D341Med (cell line): ENCODE data around the gene MTMR10.
A peak's percentile ranks its signal among the peaks of the same experiment; 100 is the strongest.

ENCODE experiments used
- DNase-seq: peaks from one replicate; pipeline ENCODE4 v3.0.0; 2012; ENCODE audit warnings: low spot score

The MTMR10 gene

GRCh38 chr15:30956216-30957124 is 35.0 kb downstream of the MTMR10 start:
- DNase-seq = no peak

- no peak for DNase-seq
These were observed 36.8 kb downstream of the MTMR10 start for GRCh38 chr15:30954674-30955073.

GRCh38 chr15:30953731-30954378 is 37.6 kb downstream of the MTMR10 start:
- DNase-seq = no peak

GRCh38 chr15:30953183-30953582 is 38.2 kb downstream of the MTMR10 start:
- DNase-seq = no peak

- DNase-seq = no peak
These were observed 47.6 kb downstream of the MTMR10 start for GRCh38 chr15:30943654-30944335.

- DNase-seq = peak; percentile 40
These were observed 49.9 kb downstream of the MTMR10 start for GRCh38 chr15:30941520-30941919.

GRCh38 chr15:30940359-30940758 is 51.1 kb downstream of the MTMR10 start:
- no peak for DNase-seq

- DNase-seq = no peak
These were observed 52.3 kb downstream of the MTMR10 start for GRCh38 chr15:30939161-30939560.

GRCh38 chr15:30933293-30933692 is 58.1 kb downstream of the MTMR10 start:
- no peak for DNase-seq

GRCh38 chr15:30930422-30930821 is 61.0 kb downstream of the MTMR10 start:
- no peak for DNase-seq

- no peak for DNase-seq
These were observed 61.4 kb downstream of the MTMR10 start for GRCh38 chr15:30929982-30930381.

GRCh38 chr15:30929064-30929669 is 62.3 kb downstream of the MTMR10 start:
- peak; percentile 39 for DNase-seq

- no peak for DNase-seq
These were observed 63.4 kb downstream of the MTMR10 start for GRCh38 chr15:30928076-30928475.

GRCh38 chr15:30927148-30927761 is 64.2 kb downstream of the MTMR10 start:
- no peak for DNase-seq

GRCh38 chr15:30926161-30926560 is 65.3 kb downstream of the MTMR10 start:
- DNase-seq = no peak

- DNase-seq = no peak
These were observed 65.7 kb downstream of the MTMR10 start for GRCh38 chr15:30925686-30926085.

- DNase-seq = no peak
These were observed 67.1 kb downstream of the MTMR10 start for GRCh38 chr15:30924353-30924752.

GRCh38 chr15:30923429-30923828 is 68.0 kb downstream of the MTMR10 start:
- DNase-seq = no peak

GRCh38 chr15:30922480-30923311 is 68.7 kb downstream of the MTMR10 start:
- no peak for DNase-seq

GRCh38 chr15:30921781-30922479 is 69.5 kb downstream of the MTMR10 start:
- DNase-seq = no peak
